Mammary epithelial cell (primary cell): ENCODE data around the gene RBMS3.

Experiments used
- EZH2 ChIP-seq: IDR thresholded peaks from 2 replicates; pipeline ENCODE4 v1.6.1; 2012; ENCODE audit warnings: low read length, inconsistent platforms, borderline replicate concordance
- TF ChIP-seq, protein P1 (sequence below), 2 donors: IDR thresholded peaks in 1 of 2; conservative IDR thresholded peaks in 1 of 2; 2 replicates each; pipeline ENCODE4 v1.5.1; 2011 to 2012; ENCODE audit warnings: inconsistent platforms in 2 of 2, low read length in 2 of 2, mild to moderate bottlenecking in 2 of 2, control low read depth in 1 of 2, low read depth in 1 of 2; ENCODE audit not compliant: insufficient read depth in 1 of 2; ENCODE audit errors: extremely low read depth in 1 of 2

DNA sequence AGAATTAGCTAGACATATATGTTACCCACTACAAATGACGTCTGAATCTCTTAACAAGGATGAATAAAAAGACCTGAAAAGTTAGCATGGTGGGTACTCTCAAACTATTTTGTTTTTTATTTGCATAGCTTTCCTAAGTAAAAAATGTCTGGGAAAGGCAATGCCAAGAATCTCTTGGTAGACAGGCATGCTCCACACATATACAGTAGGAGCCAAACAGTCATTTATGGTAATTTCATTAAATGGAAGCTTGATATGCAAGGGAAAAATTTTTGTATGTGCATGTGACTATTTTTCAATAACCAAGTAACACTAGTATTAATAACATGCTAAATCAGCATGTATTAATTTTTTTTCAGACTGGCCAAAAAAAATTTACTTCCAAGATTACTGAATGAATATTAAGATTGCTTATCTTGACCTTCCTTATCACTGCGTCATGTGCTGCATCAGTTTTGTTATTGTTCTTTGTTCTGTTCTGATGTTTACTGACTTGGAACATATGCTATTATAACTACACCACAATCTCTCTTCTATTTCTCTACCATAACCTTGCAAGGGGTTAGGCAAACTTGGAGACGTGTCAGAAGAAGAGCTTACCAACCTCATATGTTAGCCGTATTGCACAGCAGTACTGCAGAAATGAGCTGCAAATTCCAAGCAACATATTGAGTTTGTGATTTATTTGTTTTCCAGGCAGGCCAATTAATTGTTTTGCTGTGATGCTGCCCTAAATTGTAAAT lies 255.3 kb downstream of the RBMS3 start:
- TF ChIP-seq, protein P1, sequence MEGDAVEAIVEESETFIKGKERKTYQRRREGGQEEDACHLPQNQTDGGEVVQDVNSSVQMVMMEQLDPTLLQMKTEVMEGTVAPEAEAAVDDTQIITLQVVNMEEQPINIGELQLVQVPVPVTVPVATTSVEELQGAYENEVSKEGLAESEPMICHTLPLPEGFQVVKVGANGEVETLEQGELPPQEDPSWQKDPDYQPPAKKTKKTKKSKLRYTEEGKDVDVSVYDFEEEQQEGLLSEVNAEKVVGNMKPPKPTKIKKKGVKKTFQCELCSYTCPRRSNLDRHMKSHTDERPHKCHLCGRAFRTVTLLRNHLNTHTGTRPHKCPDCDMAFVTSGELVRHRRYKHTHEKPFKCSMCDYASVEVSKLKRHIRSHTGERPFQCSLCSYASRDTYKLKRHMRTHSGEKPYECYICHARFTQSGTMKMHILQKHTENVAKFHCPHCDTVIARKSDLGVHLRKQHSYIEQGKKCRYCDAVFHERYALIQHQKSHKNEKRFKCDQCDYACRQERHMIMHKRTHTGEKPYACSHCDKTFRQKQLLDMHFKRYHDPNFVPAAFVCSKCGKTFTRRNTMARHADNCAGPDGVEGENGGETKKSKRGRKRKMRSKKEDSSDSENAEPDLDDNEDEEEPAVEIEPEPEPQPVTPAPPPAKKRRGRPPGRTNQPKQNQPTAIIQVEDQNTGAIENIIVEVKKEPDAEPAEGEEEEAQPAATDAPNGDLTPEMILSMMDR (conservative IDR thresholded peaks at IDR 0.05 in 1 of 2, IDR thresholded peaks at IDR 0.05 in 1 of 2; ENCODE audit: extremely low read depth in 1 of 2, insufficient read depth in 1 of 2, low read depth in 1 of 2, low read length in 2 of 2) = no peak
- TF ChIP-seq EZH2 = no peak
